ENCODE measurements around the gene FRMD1. TPM values are rescaled to one million over a fixed set of nuclear protein-coding genes. Genes with fewer than 3 reads are reported as not detected.

FRMD1 gene
- total RNA-seq, 1 donor from 2014 or later = not detected

DNA sequence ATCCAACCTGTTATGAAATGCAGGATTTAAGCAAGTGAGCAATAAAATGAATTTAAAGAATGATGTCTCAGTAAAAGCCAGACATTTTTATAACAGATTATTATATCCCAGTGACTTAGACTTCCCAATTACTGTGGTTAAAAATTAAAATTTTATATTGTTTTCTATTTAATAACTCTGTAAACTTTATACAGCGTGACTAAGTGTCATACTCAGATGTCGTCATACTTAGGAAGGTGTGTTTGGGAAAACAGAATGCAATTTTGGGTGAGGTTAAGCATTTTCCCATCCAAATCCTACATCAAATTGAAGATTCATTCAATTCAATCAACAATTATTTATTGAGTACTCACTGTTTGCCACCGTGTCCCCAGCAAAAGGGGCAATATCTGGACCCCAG is 31.4 kb upstream of the FRMD1 start:
- H3K27ac Mint-ChIP-seq (ENCODE audit: unreplicated experiment) = no peak overlapping the region
- TF ChIP-seq, protein P1, sequence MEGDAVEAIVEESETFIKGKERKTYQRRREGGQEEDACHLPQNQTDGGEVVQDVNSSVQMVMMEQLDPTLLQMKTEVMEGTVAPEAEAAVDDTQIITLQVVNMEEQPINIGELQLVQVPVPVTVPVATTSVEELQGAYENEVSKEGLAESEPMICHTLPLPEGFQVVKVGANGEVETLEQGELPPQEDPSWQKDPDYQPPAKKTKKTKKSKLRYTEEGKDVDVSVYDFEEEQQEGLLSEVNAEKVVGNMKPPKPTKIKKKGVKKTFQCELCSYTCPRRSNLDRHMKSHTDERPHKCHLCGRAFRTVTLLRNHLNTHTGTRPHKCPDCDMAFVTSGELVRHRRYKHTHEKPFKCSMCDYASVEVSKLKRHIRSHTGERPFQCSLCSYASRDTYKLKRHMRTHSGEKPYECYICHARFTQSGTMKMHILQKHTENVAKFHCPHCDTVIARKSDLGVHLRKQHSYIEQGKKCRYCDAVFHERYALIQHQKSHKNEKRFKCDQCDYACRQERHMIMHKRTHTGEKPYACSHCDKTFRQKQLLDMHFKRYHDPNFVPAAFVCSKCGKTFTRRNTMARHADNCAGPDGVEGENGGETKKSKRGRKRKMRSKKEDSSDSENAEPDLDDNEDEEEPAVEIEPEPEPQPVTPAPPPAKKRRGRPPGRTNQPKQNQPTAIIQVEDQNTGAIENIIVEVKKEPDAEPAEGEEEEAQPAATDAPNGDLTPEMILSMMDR (conservative IDR thresholded peaks at IDR 0.05) = no peak
- peaks cover 8% of the 10 kb centered on the region for H3K9me3 Mint-ChIP-seq
- H3K4me1 Mint-ChIP-seq = no peaks in the 10 kb centered on the region
- H3K4me3 Mint-ChIP-seq = no peak overlapping the region
- no peaks in the 10 kb centered on the region for H3K36me3 Mint-ChIP-seq (ENCODE audit: low read depth)
- no peaks in the 10 kb centered on the region for H3K27me3 Mint-ChIP-seq (ENCODE audit: low read depth)
- no peak for DNase-seq (ENCODE audit: low read depth, low spot score)

DNA sequence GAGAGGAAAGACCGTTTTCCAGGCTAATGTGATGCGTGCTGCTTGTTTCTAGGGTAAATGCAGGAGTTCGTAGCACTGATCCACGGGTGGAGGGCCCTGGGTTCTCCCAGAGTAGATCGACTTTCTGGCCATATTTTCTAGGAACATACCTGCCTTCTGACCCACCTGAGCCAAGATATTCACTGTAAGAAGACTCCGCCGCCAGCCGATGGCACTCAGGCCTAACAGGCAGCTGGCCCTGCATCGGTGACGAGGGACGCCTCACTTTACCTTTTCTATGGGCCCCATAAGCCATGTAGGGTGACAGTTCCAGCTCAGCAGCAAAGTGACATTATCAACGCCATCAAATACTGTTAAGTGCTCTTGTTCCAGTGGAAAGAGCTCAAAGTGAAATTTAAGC is 30.2 kb upstream of the FRMD1 start:
- TF ChIP-seq, protein P1 (conservative IDR thresholded peaks at IDR 0.05) = no peak

DNA sequence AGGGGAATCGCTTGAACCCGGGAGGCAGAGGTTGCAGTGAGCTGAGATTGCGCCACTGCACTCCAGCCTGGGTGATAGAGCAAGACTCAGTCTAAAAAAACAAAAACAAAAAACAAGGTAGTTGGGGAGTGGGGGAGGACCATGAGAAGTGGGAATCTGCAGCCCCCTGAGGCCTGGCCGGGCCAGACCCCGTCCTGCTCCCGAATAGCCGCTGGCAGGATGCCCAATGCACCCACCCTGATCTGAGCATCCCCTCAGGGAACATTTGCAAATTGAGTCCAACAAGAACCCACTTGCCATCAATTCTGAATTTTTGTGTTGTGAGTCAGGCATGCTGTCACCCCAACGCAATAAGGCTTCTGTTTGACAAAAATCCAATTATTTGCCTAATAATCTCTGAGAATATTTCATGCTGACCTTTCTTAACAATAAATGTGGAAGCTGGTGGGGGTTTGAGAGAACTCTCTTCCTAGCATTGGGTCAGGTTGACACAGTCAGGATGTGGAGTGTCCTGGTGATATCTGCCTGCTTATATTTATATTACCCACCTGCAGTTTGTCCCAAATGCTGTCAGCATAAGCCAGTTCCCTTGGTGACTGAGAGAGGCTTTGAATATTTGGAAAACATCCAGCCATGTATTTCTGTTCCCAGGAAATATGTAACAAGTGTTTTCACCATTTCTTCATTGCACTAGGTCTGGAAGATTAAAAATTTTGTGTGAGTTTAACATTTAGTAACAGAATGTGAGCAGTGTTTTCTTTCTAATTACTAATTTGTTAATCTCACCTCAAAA is 28.4 kb upstream of the FRMD1 start:
- Mint-ChIP-seq H3K27ac (ENCODE audit: unreplicated experiment) (no peak overlapping the region), H3K4me3 (no peak overlapping the region), H3K9me3 (peaks cover 4% of the 10 kb centered on the region), H3K36me3 (ENCODE audit: low read depth) (no peaks in the 10 kb centered on the region), H3K27me3 (ENCODE audit: low read depth) (no peaks in the 10 kb centered on the region), H3K4me1 (no peaks in the 10 kb centered on the region)
- TF ChIP-seq, protein P1 (conservative IDR thresholded peaks at IDR 0.05) = no peak
- DNase-seq (ENCODE audit: low read depth, low spot score) = no peak

More for the DNA sequence above, 30.2 kb upstream of the FRMD1 start:
- no peak overlapping the region for H3K4me3 Mint-ChIP-seq
- no peak overlapping the region for H3K27ac Mint-ChIP-seq (ENCODE audit: unreplicated experiment)
- H3K27me3 Mint-ChIP-seq (ENCODE audit: low read depth) = no peaks in the 10 kb centered on the region
- no peaks in the 10 kb centered on the region for H3K4me1 Mint-ChIP-seq
- no peak for DNase-seq (ENCODE audit: low read depth, low spot score)
- H3K9me3 Mint-ChIP-seq = peaks cover 4% of the 10 kb centered on the region
- H3K36me3 Mint-ChIP-seq (ENCODE audit: low read depth) = no peaks in the 10 kb centered on the region

GRCh38 chr6:168106633-168107005 is 27.6 kb upstream of the FRMD1 start:
- no peaks in the 10 kb centered on the region for H3K27me3 Mint-ChIP-seq (ENCODE audit: low read depth)
- no peaks in the 10 kb centered on the region for H3K36me3 Mint-ChIP-seq (ENCODE audit: low read depth)
- H3K4me1 Mint-ChIP-seq = no peaks in the 10 kb centered on the region
- H3K9me3 Mint-ChIP-seq = peaks cover 4% of the 10 kb centered on the region
- no peak for DNase-seq (ENCODE audit: low read depth, low spot score)
- no peak overlapping the region for H3K27ac Mint-ChIP-seq (ENCODE audit: unreplicated experiment)
- no peak overlapping the region for H3K4me3 Mint-ChIP-seq
- TF ChIP-seq, protein P1 (conservative IDR thresholded peaks at IDR 0.05) = no peak

DNA sequence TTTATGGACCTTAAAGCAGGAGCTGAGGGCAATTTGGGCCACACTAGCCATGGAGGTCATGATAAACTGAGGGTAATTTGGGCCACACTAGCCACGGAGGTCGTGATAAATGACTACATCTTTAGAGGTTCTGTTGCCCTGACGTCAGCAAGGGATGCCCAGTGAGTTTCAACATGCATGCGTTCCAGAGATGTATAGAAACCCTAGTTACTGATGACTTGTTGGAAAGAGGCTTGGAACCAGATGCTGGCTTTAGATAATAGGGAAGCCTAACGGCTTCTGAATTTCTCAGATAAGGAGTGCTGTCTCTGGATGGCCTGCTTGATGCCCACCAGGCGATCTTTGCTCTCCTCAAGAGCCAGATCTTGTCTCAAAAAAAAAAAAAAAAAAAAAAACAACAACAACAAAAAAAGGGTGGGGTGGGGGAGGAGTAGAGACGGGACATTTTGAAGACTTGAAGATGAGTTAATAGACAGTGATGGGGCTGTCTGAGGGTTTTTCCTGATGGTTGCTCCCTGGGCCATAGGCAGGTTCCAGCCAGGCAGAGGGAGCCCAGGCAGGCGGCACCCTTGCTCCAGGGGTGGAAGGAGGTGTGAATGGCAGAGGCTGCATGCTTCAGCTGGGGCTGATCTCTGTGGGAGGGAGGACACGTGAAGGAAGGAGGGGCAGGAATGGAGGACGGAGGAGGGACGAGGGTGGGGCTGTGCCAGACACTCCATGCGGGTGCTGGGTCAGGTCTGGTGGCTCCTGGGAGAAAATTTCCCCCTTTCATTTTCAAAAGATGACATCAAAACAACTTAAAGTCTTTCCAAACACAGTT is 27.0 kb upstream of the FRMD1 start:
- no peaks in the 10 kb centered on the region for H3K27me3 Mint-ChIP-seq (ENCODE audit: low read depth)
- no peak overlapping the region for H3K27ac Mint-ChIP-seq (ENCODE audit: unreplicated experiment)
- H3K4me1 Mint-ChIP-seq = no peaks in the 10 kb centered on the region
- DNase-seq (ENCODE audit: low read depth, low spot score) = no peak
- no peaks in the 10 kb centered on the region for H3K36me3 Mint-ChIP-seq (ENCODE audit: low read depth)
- no peak overlapping the region for H3K4me3 Mint-ChIP-seq
- TF ChIP-seq, protein P1 (conservative IDR thresholded peaks at IDR 0.05) = no peak
- peaks cover 1% of the 10 kb centered on the region for H3K9me3 Mint-ChIP-seq
